HUES64 (cell line): ENCODE results near the gene TTLL10. TPM values are rescaled to one million over a fixed set of nuclear protein-coding genes. Genes with fewer than 3 reads are reported as not detected.

Source experiments
- H3K27ac ChIP-seq: 2 replicates; pipeline ENCODE4 v1.7.0; 2013; ENCODE audit warnings: low read depth, low read length, inconsistent platforms
- H3K27me3 ChIP-seq: 2 replicates; pipeline ENCODE4 v1.6.1; 2013; ENCODE audit warnings: mild to moderate bottlenecking, low read length; ENCODE audit not compliant: insufficient read depth
- H3K36me3 ChIP-seq: 2 replicates; pipeline ENCODE4 v1.6.1; 2013; ENCODE audit warnings: mild to moderate bottlenecking, low read length; ENCODE audit not compliant: insufficient read depth
- H3K4me1 ChIP-seq: 2 replicates; pipeline ENCODE4 v1.6.1; 2013; ENCODE audit warnings: mild to moderate bottlenecking, low read length, moderate library complexity; ENCODE audit not compliant: insufficient read depth
- H3K4me3 ChIP-seq: 2 replicates; pipeline ENCODE4 v1.5.1; 2013; ENCODE audit warnings: mild to moderate bottlenecking, low read length, moderate library complexity
- H3K9ac ChIP-seq: 2 replicates; pipeline ENCODE4 v1.6.1; 2013; ENCODE audit warnings: mild to moderate bottlenecking, low read depth, low read length
- H3K9me3 ChIP-seq: 2 replicates; pipeline ENCODE4 v1.6.1; 2013; ENCODE audit warnings: low read depth, low read length; ENCODE audit not compliant: insufficient read depth
- WGBS: fragments of 150-250, 120-280 bp; methylation state at CpG from one replicate; pipeline ENCODE4 v1.1.7; 2013; ENCODE audit warnings: missing lambda C conversion rate; 5-methylcytosine and 5-hydroxymethylcytosine counted together
- polyA plus RNA-seq, 2 experiments: library from polyadenylated mRNA; stranded (reverse); fragments of 50-300 nt; gene quantifications; one replicate each; pipeline ENCODE4 v1.2.3, GENCODE V29; 2013

Gene TTLL10, protein sequence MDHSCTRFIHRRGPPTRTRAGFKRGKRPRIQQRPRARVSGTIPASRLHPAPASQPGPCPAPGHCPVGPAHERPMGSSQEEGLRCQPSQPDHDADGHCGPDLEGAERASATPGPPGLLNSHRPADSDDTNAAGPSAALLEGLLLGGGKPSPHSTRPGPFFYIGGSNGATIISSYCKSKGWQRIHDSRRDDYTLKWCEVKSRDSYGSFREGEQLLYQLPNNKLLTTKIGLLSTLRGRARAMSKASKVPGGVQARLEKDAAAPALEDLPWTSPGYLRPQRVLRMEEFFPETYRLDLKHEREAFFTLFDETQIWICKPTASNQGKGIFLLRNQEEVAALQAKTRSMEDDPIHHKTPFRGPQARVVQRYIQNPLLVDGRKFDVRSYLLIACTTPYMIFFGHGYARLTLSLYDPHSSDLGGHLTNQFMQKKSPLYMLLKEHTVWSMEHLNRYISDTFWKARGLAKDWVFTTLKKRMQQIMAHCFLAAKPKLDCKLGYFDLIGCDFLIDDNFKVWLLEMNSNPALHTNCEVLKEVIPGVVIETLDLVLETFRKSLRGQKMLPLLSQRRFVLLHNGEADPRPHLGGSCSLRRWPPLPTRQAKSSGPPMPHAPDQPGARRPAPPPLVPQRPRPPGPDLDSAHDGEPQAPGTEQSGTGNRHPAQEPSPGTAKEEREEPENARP
- polyA plus RNA-seq (2013, experiment 1 of 2): 1.00 TPM
- polyA plus RNA-seq (2013, experiment 2 of 2): 0.25 TPM

DNA sequence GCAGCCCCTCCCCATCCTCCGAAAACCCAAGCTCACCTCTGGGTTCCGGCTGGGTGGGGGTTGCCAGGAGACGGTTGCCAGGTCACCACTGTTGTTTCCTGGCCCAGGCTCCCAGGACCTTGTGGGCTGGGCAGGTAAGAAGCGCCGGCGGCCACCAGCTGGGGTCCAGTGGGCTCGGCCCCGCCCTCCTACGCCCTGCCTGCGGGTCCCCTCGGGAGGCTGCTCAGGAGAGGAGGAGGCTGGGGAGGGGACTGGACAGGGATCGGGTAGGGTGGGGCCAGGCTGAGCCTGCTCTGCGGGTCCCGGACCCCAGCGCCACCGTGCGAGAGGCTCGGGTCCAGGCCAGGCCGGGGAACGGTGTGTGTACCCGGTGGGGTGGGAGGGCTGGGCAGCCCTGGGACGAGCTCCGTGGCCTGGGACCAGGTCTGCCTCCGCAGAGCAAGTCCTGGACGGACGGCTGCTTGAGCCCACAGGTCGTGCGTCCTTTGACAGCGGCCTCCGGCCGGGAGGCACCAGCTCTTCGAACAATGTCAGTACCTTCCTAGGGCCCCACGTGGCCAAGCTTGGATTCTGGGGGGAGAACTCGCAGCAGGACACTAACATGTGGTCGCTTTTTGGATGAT lies at the start of gene TTLL10:
TSS of gene TTLL10 (plus strand) at position 88 of the 623 bp plus-strand sequence. CDS start 5,336 bp downstream, outside the sequence.
- Histone ChIP-seq H3K4me3 (peak within 1 kb of the TSS; percentile 33; the same call in 1 of the 2 replicates), H3K27ac (no peak within 1 kb of the TSS), H3K9ac (no peak within 1 kb of the TSS), H3K27me3 (0 out of 2 replicates have a peak, but pooled peaks cover 4% of the 10 kb centered on the region), H3K36me3 (no peaks in the 10 kb centered on the region), H3K4me1 (peaks cover 7% of the 10 kb centered on the region; the same call in 1 of the 2 replicates), H3K9me3 (no peaks in the 10 kb centered on the region)
- WGBS: 32% methylated on average over 35 of the region's 35 CpGs

DNA sequence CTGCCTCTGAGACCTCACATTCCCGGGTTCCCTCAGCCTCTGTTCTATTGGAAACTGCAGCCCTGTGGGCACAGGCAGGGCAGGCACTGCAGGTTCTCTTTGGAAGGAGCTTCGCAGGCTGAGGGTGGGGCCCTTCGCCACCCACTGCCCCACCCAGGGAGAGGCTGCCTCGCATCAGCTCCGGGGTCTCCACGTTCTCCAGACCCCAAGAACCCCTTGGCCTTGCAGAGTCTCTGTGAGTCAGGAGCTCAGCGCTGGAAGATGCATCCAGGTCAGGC lies 49.2 kb upstream of the TTLL10 start:
- H3K9ac ChIP-seq: no peak overlapping the region
- no peaks in the 10 kb centered on the region for H3K4me1 ChIP-seq

DNA sequence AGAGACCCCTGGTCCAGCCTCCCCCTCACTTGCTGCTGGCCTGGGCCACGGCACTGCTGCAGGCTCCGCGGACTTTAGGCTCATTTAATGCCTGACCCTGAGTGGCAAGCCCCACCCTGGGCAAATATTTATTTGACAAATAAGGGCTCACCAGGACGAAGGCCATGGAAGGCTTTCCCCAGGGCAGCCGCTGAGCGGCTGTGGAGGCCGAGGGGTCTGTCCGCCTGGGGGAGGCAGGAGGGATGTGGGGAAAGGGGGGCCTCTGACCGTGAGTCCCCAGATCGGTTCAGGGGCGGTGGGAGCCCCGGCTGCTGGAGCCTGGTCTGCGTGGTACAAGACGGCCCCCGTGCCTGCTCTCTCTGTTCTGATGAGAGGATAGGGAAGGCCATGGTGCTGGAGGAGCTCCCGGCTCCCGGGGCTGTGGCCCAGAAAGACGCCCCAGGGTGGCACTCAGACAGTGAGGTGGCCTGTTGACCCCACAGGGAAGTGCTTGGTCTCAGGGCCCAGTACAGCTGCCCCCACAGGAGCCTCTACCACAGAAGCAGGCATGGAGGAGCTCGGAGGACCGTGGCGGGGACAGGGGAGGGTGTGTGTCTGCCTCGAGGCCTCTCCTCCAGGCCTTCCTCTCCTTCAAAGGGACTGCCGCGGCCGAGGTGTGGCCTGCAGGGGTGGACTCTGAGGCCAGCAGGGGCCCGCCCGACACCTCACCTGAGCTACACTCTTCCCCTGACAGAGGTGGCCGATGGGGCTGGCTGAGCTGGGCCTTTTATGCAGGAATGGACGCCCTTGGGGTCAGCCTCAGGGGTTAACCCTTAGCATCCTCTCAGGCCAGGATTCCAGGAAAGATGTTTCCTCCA lies 48.7 kb upstream of the TTLL10 start:
- 86% methylated on average over 29 of the region's 29 CpGs for WGBS

More for the DNA sequence above, 49.2 kb upstream of the TTLL10 start:
- Histone ChIP-seq H3K27me3 (no peaks in the 10 kb centered on the region), H3K4me3 (no peak overlapping the region), H3K27ac (no peak overlapping the region), H3K9me3 (no peaks in the 10 kb centered on the region), H3K36me3 (no peaks in the 10 kb centered on the region)
- WGBS: 93% methylated on average over 7 of the region's 7 CpGs

DNA sequence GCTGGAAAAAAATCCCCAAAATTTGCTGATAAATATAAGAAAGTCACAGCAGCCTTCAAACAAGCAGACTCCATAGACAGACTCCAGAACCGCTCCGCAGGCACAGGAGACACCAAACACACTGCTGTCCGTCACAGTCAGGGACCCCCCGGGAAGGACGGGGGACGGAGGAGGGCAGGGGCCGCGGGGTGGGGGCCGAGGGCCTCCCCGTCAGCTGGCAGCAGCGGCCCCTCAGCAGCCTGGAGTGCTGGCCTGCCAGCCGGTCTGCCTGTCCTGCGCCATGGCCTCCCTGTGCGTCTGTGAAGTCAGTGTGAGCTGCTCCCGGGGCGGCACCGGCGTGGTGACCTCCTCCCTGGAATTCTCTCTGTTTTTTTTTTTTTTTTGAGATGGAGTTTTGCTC lies 47.7 kb upstream of the TTLL10 start:
- H3K27ac ChIP-seq: no peak overlapping the region
- H3K27me3 ChIP-seq: no peaks in the 10 kb centered on the region
- H3K4me1 ChIP-seq: no peaks in the 10 kb centered on the region
- H3K9me3 ChIP-seq: no peaks in the 10 kb centered on the region
- WGBS: 89% methylated on average over 18 of the region's 18 CpGs
- no peaks in the 10 kb centered on the region for H3K36me3 ChIP-seq
- H3K4me3 ChIP-seq: no peak overlapping the region
- H3K9ac ChIP-seq: no peak overlapping the region

More for the DNA sequence above, 48.7 kb upstream of the TTLL10 start:
- H3K9ac ChIP-seq: no peak overlapping the region
- H3K4me1 ChIP-seq: no peaks in the 10 kb centered on the region
- H3K27ac ChIP-seq: no peak overlapping the region
- H3K27me3 ChIP-seq: no peaks in the 10 kb centered on the region
- no peak overlapping the region for H3K4me3 ChIP-seq
- H3K9me3 ChIP-seq: no peaks in the 10 kb centered on the region
- H3K36me3 ChIP-seq: no peaks in the 10 kb centered on the region

DNA sequence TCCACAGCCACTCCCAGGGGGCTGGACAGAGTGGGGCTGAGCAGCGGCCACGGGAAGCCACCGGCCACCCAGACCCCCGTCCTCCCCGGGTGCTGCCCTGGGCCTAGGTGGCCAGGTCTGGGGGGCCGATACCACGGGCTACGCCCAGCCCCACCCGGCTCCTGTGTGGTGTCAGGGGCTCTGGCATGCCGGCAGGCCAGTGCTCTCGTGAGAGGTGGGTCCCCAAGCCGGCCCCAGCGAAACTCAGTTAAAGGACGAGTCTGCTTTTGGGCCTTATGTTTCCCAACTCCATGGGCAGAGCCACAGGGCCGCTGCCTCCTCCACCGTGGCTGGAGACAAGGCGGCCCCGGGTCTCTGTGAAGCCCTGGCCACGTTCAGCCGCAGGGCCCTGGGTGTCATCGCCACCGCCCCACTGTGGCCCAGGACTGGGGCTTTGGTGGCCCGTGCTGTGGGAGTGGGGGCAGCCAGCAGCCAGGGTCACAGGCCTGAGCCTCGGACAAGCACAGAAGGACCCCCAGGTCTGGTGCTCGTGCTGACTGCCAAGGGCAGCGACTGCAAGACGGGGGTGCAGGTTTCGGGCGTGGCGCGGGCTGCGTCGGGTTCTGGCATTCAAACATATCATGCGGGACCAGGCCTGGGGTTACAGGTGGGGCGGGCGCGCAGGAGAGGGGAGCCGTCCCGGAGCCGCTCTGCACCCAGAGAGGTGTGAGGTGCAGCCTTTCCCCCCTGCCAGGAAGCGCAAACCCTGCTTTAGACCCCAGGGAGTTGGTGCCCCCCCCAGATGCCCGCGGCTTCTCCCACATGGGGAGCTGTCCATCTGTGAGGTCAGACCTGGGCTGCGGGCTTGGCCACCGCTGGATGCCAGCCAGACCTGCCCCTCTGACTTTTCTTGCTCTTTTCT lies 45.9 kb upstream of the TTLL10 start:
- Histone ChIP-seq H3K27ac (no peak overlapping the region), H3K9me3 (no peaks in the 10 kb centered on the region), H3K9ac (no peak overlapping the region), H3K4me1 (no peaks in the 10 kb centered on the region), H3K36me3 (no peaks in the 10 kb centered on the region), H3K4me3 (no peak overlapping the region), H3K27me3 (no peaks in the 10 kb centered on the region)
- WGBS: 94% methylated on average over 45 of the region's 45 CpGs

DNA sequence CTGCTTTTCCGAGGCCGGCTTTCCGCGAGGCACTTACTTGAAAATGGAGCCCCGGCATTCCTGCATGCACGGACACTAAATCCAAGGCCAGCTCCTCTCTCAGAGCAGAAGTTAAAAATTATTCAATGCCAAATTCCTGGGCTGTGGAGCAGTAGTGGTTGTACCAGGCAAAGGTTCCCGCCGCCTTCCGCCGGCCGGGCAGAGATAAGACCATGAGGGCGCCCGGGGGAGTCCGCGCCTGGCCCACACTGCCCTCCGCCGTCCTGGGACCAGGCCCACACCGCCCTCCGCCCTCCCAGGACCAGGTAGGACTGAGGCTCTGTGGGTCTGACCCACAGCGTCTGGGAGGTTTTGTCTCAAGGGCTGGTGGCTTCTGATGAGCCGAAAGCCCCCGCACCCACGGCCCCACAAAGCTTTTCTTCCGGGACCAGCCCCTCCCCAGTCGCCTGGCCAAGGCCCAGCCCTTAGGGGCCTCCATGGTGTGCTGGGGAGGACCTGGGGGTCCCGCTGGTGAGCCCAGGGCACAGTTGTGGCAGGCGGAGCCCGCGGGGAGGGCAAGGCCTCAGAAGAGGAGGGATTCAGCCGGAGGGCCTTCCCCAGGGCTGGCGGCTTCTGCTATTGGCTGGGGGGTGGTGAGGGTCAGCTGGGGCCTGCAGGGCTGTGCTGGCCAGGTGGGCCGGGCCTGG lies 45.1 kb upstream of the TTLL10 start:
- no peaks in the 10 kb centered on the region for H3K4me1 ChIP-seq
- no peaks in the 10 kb centered on the region for H3K9me3 ChIP-seq
- H3K27ac ChIP-seq: no peak overlapping the region
- WGBS: 93% methylated on average over 32 of the region's 32 CpGs
- no peaks in the 10 kb centered on the region for H3K27me3 ChIP-seq
- H3K4me3 ChIP-seq: no peak overlapping the region
- no peaks in the 10 kb centered on the region for H3K36me3 ChIP-seq
- no peak overlapping the region for H3K9ac ChIP-seq

DNA sequence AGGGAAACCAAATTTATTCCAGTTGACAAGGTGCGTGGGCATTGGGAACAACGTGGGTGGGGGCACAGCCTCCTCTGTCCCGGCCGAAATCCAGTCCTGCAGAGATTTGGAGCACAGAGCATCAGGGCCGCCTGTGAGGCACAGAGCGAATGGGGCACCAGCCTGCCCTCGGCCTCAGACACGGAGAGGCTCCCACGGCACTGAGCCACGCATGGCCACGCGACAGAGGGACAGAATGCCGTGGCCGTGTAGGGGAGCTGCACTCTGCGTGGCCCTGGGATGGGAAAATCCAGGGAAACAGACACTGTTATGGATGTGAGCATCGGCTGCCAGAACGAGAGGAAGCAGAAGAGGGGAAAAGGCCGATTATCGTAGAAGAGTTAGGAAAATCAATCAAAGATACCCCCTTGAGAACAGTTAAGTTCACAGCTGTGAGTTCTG lies 44.3 kb upstream of the TTLL10 start:
- no peak overlapping the region for H3K4me3 ChIP-seq
- 94% methylated on average over 19 of the region's 19 CpGs for whole genome bisulfite sequencing
- no peak overlapping the region for H3K27ac ChIP-seq
- no peaks in the 10 kb centered on the region for H3K4me1 ChIP-seq
- H3K9ac ChIP-seq: no peak overlapping the region
- no peaks in the 10 kb centered on the region for H3K36me3 ChIP-seq
- H3K27me3 ChIP-seq: no peaks in the 10 kb centered on the region
- no peaks in the 10 kb centered on the region for H3K9me3 ChIP-seq

DNA sequence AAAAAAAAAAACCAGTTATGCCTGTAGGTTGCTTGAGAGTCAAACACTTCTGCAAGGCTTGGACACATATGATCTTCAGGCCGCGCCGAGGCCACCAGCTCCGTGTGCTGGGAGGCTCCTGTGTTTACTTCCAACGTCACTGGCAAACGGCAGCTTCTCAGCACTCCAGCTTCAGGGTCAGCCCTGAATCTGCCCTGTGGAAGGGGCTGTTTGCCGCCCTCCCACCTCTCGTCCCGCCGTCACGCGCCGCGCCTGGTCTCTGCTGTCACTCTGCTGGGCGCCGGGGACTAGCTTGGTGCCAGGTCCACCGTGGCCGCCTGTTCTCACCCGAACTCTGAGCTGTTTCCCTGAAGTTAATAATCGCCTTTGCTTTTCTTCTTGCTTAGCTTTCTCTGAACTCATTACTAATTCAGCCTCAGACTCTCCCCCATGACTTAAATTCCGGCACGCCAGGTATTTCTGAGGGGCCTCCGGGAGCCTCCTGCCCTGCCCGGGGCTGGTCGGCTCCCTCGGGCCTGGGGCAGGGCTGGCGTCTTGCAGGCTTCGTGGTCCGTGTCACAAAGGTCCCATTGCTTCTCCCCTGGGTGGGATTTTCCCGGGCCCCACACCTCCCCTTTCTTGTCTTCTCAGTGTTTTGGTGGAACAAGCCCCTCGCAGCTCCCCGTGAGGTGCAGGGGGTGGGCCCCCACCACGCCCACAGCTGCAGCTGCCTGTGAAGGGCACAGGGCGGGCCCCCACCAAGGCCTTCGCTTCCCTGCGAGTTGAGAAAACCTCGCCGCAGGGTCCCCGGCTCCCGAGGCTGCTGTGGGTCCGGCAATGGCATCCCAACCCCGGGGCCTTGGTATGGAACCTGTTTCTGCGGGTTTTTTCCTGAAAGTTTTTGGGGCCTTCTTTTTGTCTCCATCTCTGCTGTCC lies 43.2 kb upstream of the TTLL10 start:
- no peaks in the 10 kb centered on the region for H3K9me3 ChIP-seq
- no peaks in the 10 kb centered on the region for H3K27me3 ChIP-seq
- no peak overlapping the region for H3K9ac ChIP-seq
- H3K4me3 ChIP-seq: no peak overlapping the region
- H3K36me3 ChIP-seq: no peaks in the 10 kb centered on the region
- H3K27ac ChIP-seq: no peak overlapping the region
- no peaks in the 10 kb centered on the region for H3K4me1 ChIP-seq
- 89% methylated on average over 43 of the region's 43 CpGs for WGBS
